Measurements from ENCODE around the gene TRIM47. TPM values are rescaled to one million over a fixed set of nuclear protein-coding genes. Genes with fewer than 3 reads are reported as not detected.

TRIM47 gene
- total and polyA plus RNA-seq, 2 of the 13 experiments (the other 11 are each of a cell fraction or from before 2014, with no cell fraction given): 33.5 to 82.0 TPM

DNA sequence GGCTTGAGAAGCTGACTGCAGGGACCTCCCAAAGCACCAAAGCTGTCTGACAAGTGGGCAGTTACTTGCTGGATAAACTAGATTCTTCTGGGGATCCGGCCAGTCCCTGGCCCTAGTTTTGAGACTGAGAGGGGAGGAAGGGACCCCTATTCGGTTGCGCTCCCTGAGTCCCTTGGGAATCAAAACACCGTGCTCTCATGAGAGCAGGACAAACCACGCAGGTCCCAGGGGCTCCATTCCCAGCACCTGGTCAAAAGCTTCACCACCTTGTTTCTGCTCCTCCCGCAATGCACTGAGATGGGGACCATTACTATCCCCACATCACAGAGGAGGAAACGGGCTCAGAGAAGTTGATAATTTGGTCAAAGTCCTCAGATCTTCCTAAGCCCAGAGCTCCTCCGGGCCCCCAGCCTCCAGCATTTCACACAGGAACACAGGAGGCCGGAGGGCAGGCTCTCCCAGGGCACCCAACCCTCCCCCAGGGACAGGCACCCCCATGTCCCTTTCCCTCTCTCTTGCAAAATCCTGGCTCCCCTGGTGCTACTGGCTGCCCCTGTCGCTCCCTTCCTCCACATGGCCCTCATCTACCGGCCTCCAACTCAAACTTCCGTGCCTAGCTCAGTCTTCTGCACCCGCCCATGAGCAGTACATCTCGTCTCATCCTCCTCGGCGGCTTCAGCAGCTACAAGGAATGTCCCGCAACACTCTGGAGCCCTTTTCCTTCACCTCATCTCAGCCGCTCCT, 15.1 kb upstream of the TRIM47 start (continued):
- TF ChIP-seq, protein P1, sequence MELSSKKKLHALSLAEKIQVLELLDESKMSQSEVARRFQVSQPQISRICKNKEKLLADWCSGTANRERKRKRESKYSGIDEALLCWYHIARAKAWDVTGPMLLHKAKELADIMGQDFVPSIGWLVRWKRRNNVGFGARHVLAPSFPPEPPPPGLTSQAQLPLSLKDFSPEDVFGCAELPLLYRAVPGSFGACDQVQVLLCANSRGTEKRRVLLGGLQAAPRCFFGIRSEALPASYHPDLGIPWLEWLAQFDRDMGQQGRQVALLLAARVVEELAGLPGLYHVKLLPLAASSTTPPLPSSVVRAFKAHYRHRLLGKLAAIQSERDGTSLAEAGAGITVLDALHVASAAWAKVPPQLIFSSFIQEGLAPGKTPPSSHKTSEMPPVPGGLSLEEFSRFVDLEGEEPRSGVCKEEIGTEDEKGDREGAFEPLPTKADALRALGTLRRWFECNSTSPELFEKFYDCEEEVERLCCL (CRISPR knock-in tag; IDR thresholded peaks at IDR 0.05; ENCODE audit: borderline replicate concordance): peak; percentile 14; the same call in 1 of the 2 replicates
- TF ChIP-seq TARDBP (CRISPR knock-in tag; IDR thresholded peaks at IDR 0.05): no peak
- TF ChIP-seq ZNF616 (CRISPR knock-in tag; IDR thresholded peaks at IDR 0.05; ENCODE audit: low read depth): peak; percentile 41; the same call in 1 of the 2 replicates
- TF ChIP-seq, protein P2, sequence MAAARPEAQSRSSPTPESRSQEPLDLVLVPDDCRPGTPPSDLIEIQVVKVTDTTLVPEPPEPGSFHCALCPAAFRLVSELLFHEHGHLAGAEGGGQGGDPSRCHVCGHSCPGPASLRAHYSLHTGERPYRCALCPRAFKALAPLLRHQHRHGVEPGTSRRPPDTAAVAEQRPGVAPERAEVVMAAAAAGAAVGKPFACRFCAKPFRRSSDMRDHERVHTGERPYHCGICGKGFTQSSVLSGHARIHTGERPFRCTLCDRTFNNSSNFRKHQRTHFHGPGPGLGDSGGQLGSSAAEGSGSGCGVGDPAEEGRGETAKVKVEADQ (CRISPR knock-in tag; IDR thresholded peaks at IDR 0.05; ENCODE audit: borderline replicate concordance): 0 out of 2 replicates have a peak, but pooled peaks have one; percentile 43
- TF ChIP-seq FOXO1 (CRISPR knock-in tag; IDR thresholded peaks at IDR 0.05): 0 out of 2 replicates have a peak, but pooled peaks have one; percentile 2
- TF ChIP-seq POLR2A (IDR thresholded peaks at IDR 0.05; ENCODE audit: insufficient read depth in 1 of 2, low read depth in 2 of 2, low read length in 2 of 2): no peak; a peak in 1 of 4 replicates
- no peak for TF ChIP-seq HDAC1 (CRISPR knock-in tag; IDR thresholded peaks at IDR 0.05)
- TF ChIP-seq REPIN1 (CRISPR knock-in tag; IDR thresholded peaks at IDR 0.05; ENCODE audit: borderline replicate concordance, low read depth): no peak
- TF ChIP-seq, protein P3, sequence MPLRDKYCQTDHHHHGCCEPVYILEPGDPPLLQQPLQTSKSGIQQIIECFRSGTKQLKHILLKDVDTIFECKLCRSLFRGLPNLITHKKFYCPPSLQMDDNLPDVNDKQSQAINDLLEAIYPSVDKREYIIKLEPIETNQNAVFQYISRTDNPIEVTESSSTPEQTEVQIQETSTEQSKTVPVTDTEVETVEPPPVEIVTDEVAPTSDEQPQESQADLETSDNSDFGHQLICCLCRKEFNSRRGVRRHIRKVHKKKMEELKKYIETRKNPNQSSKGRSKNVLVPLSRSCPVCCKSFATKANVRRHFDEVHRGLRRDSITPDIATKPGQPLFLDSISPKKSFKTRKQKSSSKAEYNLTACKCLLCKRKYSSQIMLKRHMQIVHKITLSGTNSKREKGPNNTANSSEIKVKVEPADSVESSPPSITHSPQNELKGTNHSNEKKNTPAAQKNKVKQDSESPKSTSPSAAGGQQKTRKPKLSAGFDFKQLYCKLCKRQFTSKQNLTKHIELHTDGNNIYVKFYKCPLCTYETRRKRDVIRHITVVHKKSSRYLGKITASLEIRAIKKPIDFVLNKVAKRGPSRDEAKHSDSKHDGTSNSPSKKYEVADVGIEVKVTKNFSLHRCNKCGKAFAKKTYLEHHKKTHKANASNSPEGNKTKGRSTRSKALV (CRISPR knock-in tag; IDR thresholded peaks at IDR 0.05): 0 out of 2 replicates have a peak, but pooled peaks have one; percentile 1
- TF ChIP-seq ZNF543 (CRISPR knock-in tag; IDR thresholded peaks at IDR 0.05): peak; percentile 8; the same call in 1 of the 2 replicates
- TF ChIP-seq SMAD3 (CRISPR knock-in tag; IDR thresholded peaks at IDR 0.05): no peak
- no peak for TF ChIP-seq ZNF75D (CRISPR knock-in tag; IDR thresholded peaks at IDR 0.05; ENCODE audit: borderline replicate concordance)
- no peak for TF ChIP-seq SOX13 (IDR thresholded peaks at IDR 0.05)
- TF ChIP-seq SOX13 (CRISPR knock-in tag; conservative IDR thresholded peaks at IDR 0.05 in 1 of 2, IDR thresholded peaks at IDR 0.05 in 1 of 2): no peak
- 0 out of 2 replicates have a peak, but pooled peaks have one; percentile 14 for TF ChIP-seq NCOA2 (CRISPR knock-in tag; IDR thresholded peaks at IDR 0.05)
- no peak for TF ChIP-seq ZNF672 (CRISPR knock-in tag; IDR thresholded peaks at IDR 0.05)
- TF ChIP-seq NFKB2 (CRISPR knock-in tag; IDR thresholded peaks at IDR 0.05; ENCODE audit: borderline replicate concordance): 0 out of 2 replicates have a peak, but pooled peaks have one; percentile 5
- TF ChIP-seq SRSF9 (IDR thresholded peaks at IDR 0.05; ENCODE audit: borderline replicate concordance, insufficient read depth, low read depth, low read length, poor library complexity, severe bottlenecking): no peak
- no peak for TF ChIP-seq MAZ (IDR thresholded peaks at IDR 0.05; ENCODE audit: borderline replicate concordance, low read depth, low read length)
- TF ChIP-seq MAZ (CRISPR knock-in tag; IDR thresholded peaks at IDR 0.05; ENCODE audit: low read depth): 0 out of 2 replicates have a peak, but pooled peaks have one; percentile 34
- TF ChIP-seq SIX1 (CRISPR knock-in tag; IDR thresholded peaks at IDR 0.05; ENCODE audit: borderline replicate concordance): no peak

Data from HepG2 (cell line).